Stimulated activated CD4-positive, alpha-beta T cell treated with anti-CD3 and anti-CD28 coated beads, Interleukin-1b, Interleukin-23, amount 100 ng/mL, for 24 hours (primary cell): Measurements from ENCODE around the gene LASP1NB.
"Not testable (repeated sequence)": the region's sequence is repeated elsewhere in the genome, so short reads cannot be mapped to it uniquely, and the experiment has no call there.

Experiments used
- DNase-seq, 4 experiments: peaks; one replicate each; pipeline ENCODE4 v3.0.0-alpha.2; 2020; ENCODE audit warnings: low read depth in 4 of 4, low spot score in 1 of 4

The LASP1NB gene

GRCh38 chr17:38959508-38959907 lies 34.1 kb downstream of the LASP1NB start:
- DNase-seq = no peak

GRCh38 chr17:38960402-38960801 lies 35.0 kb downstream of the LASP1NB start:
- no peak for DNase-seq

GRCh38 chr17:38961413-38961812 lies 36.0 kb downstream of the LASP1NB start:
- no peak for DNase-seq

- peak; percentile 44 to 72 (median 59) for DNase-seq
Measured at GRCh38 chr17:38967290-38967738, 41.9 kb downstream of the LASP1NB start, which contains the start of gene FBXO47. Gene FBXO47, minus strand, starts transcription at chr17:38967403. Its CDS starts 4,378 bp downstream, at chr17:38963025.

- no peak for DNase-seq
Measured at GRCh38 chr17:38969281-38969680, 43.9 kb downstream of the LASP1NB start.

- no peak for DNase-seq
Measured at GRCh38 chr17:38970128-38970527, 44.7 kb downstream of the LASP1NB start.

GRCh38 chr17:38970804-38971203 lies 45.4 kb downstream of the LASP1NB start:
- DNase-seq = no peak

- not testable (repeated sequence) for DNase-seq
Measured at GRCh38 chr17:38976187-38976551, 50.8 kb downstream of the LASP1NB start.

GRCh38 chr17:38978180-38978579 lies 52.8 kb downstream of the LASP1NB start:
- no peak for DNase-seq
